Adrenal gland (tissue), 12 donors: Measurements from ENCODE around the gene SDR42E2. TPM values are rescaled to one million over a fixed set of nuclear protein-coding genes. Genes with fewer than 3 reads are reported as not detected.
"Not testable (repeated sequence)": the region's sequence is repeated elsewhere in the genome, so short reads cannot be mapped to it uniquely, and the experiment has no call there.

Source experiments
- DNase-seq, 7 donors: peaks; one replicate each; pipeline ENCODE4 v3.0.0-alpha.2; 2019 to 2020
- H3K27ac ChIP-seq, 5 donors: fragments of 200-600 bp; sonication (generic) in 4 of 5; 1 replicate in 3 of 5; 2 replicates in 2 of 5; pipeline versions ENCODE4 v1.5.1 to v1.8.0; 2016 to 2020; ENCODE audit warnings: mild to moderate bottlenecking in 1 of 5
- H3K27me3 ChIP-seq: fragments of 200-600 bp; 2 replicates; pipeline ENCODE4 v1.8.0; 2021
- H3K36me3 ChIP-seq, 2 donors: fragments of 200-600 bp; replicated peaks in 1 of 2; 1 replicate in 1 of 2; 2 replicates in 1 of 2; pipeline versions ENCODE4 v1.5.1 to v1.8.0; 2018 to 2022
- H3K4me1 ChIP-seq, 2 donors: fragments of 200-600 bp; replicated peaks in 1 of 2; 1 replicate in 1 of 2; 2 replicates in 1 of 2; pipeline versions ENCODE4 v1.5.1 to v1.8.0; 2018 to 2021
- H3K4me3 ChIP-seq, 4 donors: fragments of 200-600 bp; sonication (generic) in 3 of 4; one replicate each; pipeline ENCODE4 v1.5.1; 2016 to 2018
- H3K9me3 ChIP-seq, 3 donors: fragments of 200-600 bp; sonication (generic) in 1 of 3; replicated peaks in 1 of 3; 1 replicate in 2 of 3; 2 replicates in 1 of 3; pipeline versions ENCODE4 v1.5.1 to v1.8.0; 2016 to 2021
- POLR2A ChIP-seq, 2 donors: fragments of 450-650 bp; IDR thresholded peaks; one replicate each; pipeline ENCODE4 v1.6.1; 2017; ENCODE audit warnings: antibody characterized with exemption in 2 of 2, mild to moderate bottlenecking in 2 of 2, moderate library complexity in 1 of 2
- WGBS, 4 donors: extraction: QIAGEN DNeasy Blood & Tissue Kit in 2 of 4; methylation state at CpG; one replicate each; pipeline versions ENCODE4 v1.1.5 to v1.1.7; 2013 to 2017; 5-methylcytosine and 5-hydroxymethylcytosine counted together
- intact Hi-C, 2 donors: fragments of 100-400 bp; cut with DNase I; formaldehyde crosslinking; loops; one replicate each; pipeline versions ENCODE4 v1.14.1 to v1.15.0; 2022 to 2023
- polyA plus RNA-seq, 3 donors: library from polyadenylated mRNA; stranded (reverse); fragments of 200-250 nt in 2 of 3; fragments of 350-450 nt in 1 of 3; fragmentation: Illumina TruSeq in 1 of 3; extraction: RNeasy Lipid Tissue Mini Kit (QIAGEN cat#74804) in 1 of 3; gene quantifications; one replicate each; pipeline ENCODE4 v1.2.3, GENCODE V29; 2013 to 2014
- total RNA-seq, 9 donors: library from RNA; depleted of rRNA in 4 of 9; stranded (reverse); fragments of >200 nt in 4 of 9; fragments of 120-200 nt in 1 of 9; fragmentation: NEBNext Ultra II Directional in 1 of 9; extraction: Animal tissue kit (Norgen Biotek cat#: 25700) in 1 of 9; gene quantifications; one replicate each; pipeline versions ENCODE4 v1.1.0 to v1.2.4, GENCODE V29; 2013 to 2023
- TF ChIP-seq, protein P1 (sequence below), 6 experiments: fragments of 450-650 bp in 4 of 6; fragments of 200-600 bp in 2 of 6; sonication (generic) in 1 of 6; IDR thresholded peaks; 1 replicate in 5 of 6; 2 replicates in 1 of 6; pipeline versions ENCODE4 v1.5.1 to v1.8.0; 2016 to 2021; ENCODE audit warnings: antibody characterized with exemption in 6 of 6, mild to moderate bottlenecking in 2 of 6, moderate library complexity in 1 of 6
- donor health status: healthy with polysubstance abuse.
- donor health status: Bipolar disorder and iron deficiency.
- donor health status: DM: yes; HTN: yes; CAD: no.
- donor health status: DM: no; HTN: no; CAD: no.
- donor health status: DM: no; HTN: no; CAD: no.
- donor health status: DM: yes; HTN: yes; CAD: no.

The SDR42E2 gene
- total and polyA plus RNA-seq, 12 donors, result 0.08 to 0.10 TPM; not detected in 10

DNA sequence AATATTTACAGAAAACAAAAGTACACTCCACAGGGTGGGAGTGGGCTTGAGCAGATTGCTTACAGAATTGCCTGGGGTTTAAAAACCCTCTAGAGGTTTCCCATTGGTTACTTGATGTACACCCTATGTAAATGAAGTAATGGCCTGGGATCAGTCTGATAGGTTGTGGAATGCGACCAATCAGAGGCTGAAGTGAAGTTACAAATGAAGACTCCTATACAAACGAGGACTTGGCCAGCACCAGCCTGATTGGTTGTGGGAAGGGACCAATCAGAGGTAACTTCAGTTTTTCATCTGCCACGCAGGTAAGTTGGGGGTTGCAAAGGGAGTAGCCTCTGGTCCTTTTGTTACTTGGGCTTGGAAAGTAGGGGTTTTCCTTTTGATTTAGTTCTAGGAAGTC, 52.6 kb downstream of the SDR42E2 start:
- no peak for DNase-seq
- WGBS, 4 donors, result 83 to 96% (median 88%) methylated on average over 3 of the region's 3 CpGs
- no peaks in the 10 kb centered on the region for H3K36me3 ChIP-seq
- intact Hi-C loops, result no loop called here
- TF ChIP-seq, protein P1, sequence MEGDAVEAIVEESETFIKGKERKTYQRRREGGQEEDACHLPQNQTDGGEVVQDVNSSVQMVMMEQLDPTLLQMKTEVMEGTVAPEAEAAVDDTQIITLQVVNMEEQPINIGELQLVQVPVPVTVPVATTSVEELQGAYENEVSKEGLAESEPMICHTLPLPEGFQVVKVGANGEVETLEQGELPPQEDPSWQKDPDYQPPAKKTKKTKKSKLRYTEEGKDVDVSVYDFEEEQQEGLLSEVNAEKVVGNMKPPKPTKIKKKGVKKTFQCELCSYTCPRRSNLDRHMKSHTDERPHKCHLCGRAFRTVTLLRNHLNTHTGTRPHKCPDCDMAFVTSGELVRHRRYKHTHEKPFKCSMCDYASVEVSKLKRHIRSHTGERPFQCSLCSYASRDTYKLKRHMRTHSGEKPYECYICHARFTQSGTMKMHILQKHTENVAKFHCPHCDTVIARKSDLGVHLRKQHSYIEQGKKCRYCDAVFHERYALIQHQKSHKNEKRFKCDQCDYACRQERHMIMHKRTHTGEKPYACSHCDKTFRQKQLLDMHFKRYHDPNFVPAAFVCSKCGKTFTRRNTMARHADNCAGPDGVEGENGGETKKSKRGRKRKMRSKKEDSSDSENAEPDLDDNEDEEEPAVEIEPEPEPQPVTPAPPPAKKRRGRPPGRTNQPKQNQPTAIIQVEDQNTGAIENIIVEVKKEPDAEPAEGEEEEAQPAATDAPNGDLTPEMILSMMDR (IDR thresholded peaks at IDR 0.05), result no peak
- TF ChIP-seq POLR2A (IDR thresholded peaks at IDR 0.05), result no peak
- no peak overlapping the region for H3K27ac ChIP-seq
- H3K27me3 ChIP-seq, result no peaks in the 10 kb centered on the region
- peaks cover 11 to 12% of the 10 kb centered on the region in 2 donors for H3K4me1 ChIP-seq
- no peak overlapping the region for H3K4me3 ChIP-seq
- no peaks in the 10 kb centered on the region for H3K9me3 ChIP-seq

DNA sequence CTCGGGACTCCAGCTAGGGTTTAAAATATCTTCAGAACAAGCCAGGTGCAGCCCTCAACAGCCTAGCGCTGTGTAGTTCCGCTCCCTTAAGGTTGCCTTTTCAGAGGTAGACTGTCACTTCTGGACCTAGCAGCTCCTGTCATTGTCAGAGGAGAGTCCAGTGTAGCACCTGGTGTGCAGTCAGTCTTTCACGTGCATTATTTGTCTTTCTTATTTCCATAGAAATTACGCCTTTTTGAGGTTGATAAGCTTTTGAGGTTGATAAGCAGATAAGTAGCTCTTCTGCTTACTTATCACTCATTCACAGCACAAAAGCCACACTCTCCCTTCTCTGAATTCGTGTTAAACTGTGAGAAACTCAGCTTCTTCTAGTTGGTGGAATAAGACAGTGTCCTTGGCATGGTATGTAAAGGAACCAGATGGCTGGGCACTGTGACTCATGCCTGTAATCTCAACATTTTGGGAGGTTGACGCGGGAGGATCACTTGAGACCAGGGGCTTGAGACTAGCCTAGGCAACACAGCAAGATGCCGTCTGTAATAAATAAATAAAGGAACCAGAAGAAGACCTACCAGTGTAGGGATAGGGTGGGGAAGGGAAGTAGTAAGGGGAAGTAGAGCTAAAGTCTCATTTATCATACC, 54.0 kb downstream of the SDR42E2 start:
- WGBS, 4 donors, result 58 to 73% (median 62%) methylated on average over 8 to 9 of the region's 9 CpGs
- Histone ChIP-seq H3K4me3 (no peak overlapping the region), H3K27ac (peak overlapping the region in 2 of 5 donors; percentile 6 to 34), H3K9me3 (no peaks in the 10 kb centered on the region), H3K27me3 (no peaks in the 10 kb centered on the region), H3K36me3 (no peaks in the 10 kb centered on the region), H3K4me1 (peaks cover 11 to 22% of the 10 kb centered on the region in 2 donors)
- intact Hi-C loops, result no loop called here
- TF ChIP-seq POLR2A (IDR thresholded peaks at IDR 0.05), result no peak
- TF ChIP-seq, protein P1 (IDR thresholded peaks at IDR 0.05), result no peak
- peak in 2 of 7 donors; percentile 38 to 50 for DNase-seq

DNA sequence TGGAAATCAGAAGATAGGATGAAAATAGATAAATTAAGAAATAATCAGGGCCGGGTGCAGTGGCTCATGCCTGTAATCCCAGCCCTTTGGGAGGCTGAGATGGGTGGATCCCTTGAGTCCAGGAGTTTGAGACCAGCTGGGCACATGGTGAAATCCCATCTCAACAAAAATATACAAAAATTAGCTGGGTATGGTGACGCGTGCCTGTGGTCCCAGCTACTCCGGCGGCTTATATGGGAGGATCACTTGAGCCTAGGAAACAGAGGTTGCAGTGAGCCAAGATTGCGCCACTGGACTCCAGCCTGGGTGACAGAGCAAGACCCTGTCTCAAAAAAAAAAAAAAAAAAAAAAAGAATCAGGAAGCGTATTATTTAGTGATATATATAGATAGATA, 54.5 kb downstream of the SDR42E2 start:
- not testable (repeated sequence) for DNase-seq

DNA sequence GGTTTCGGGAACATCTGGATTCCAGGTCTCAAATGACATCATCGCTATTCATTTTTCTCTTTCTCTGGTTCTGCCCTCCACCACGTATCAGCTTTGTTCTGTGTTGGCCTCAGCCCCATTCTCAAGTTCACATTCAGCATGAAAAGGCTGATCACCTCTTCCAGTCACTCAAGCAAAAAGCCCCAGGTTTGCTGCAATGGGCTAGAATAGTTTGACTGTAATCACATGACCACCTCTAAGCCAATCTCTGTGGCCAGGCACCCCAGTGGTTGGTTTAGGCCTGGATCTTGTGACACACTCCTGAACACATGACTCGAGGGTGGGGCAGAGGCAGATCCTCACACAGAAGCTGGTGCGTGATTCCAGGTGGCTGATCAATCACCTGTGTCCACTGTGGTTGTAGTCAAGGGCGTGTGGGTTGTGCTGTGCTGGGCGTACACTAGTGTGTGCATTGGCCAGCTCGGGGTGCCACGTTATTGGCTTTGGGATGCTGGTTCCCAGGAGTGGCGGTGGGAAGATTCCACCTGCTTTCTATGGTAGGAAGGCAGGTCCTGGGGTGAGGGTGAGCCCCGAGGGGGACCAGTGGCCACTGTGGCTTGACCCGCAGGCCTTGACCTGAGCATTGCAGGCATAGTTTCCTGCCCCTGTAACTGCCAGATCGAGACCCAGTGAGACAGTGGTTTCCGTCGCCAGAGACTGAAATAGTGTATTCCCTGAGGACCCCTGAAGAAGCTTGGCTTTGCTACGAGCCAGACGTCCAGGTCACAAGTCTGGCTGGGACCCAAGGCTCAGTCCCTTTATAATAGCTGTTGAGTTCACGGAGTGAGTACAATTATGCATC, 55.8 kb downstream of the SDR42E2 start:
- peak overlapping the region in 1 of 5 donors; percentile 29 for H3K27ac ChIP-seq
- H3K9me3 ChIP-seq, result no peaks in the 10 kb centered on the region
- H3K27me3 ChIP-seq, result no peaks in the 10 kb centered on the region
- no peak overlapping the region for H3K4me3 ChIP-seq
- intact Hi-C loops, result no loop called here
- WGBS, 4 donors, result 80 to 88% (median 82%) methylated on average over 11 to 18 of the region's 18 CpGs
- DNase-seq, result no peak
- H3K36me3 ChIP-seq, result no peaks in the 10 kb centered on the region
- peaks cover 11 to 24% of the 10 kb centered on the region in 2 donors for H3K4me1 ChIP-seq
- TF ChIP-seq, protein P1 (IDR thresholded peaks at IDR 0.05), result no peak
- TF ChIP-seq POLR2A (IDR thresholded peaks at IDR 0.05), result no peak

More for the DNA sequence above, 54.5 kb downstream of the SDR42E2 start:
- intact Hi-C loops, H3K27ac ChIP-seq, H3K9me3 ChIP-seq, H3K4me3 ChIP-seq, H3K36me3 ChIP-seq, H3K27me3 ChIP-seq: not testable (repeated sequence)
- H3K4me1 ChIP-seq, result peaks cover 11 to 24% of the 10 kb centered on the region in 2 donors
- WGBS, 4 donors, result 80 to 89% (median 84%) methylated on average over 7 of the region's 7 CpGs
